ENCODE measurements around the gene GOSR2.

GRCh38 chr17:46972346-46972745 is 49.4 kb downstream of the GOSR2 start:
- TF ChIP-seq CTCF (IDR thresholded peaks at IDR 0.05; ENCODE audit: poor library complexity, severe bottlenecking): no peak
- no peak for TF ChIP-seq POLR2AphosphoS5 (IDR thresholded peaks at IDR 0.05)
- TF ChIP-seq EP300 (conservative IDR thresholded peaks at IDR 0.05; ENCODE audit: poor library complexity, severe bottlenecking): no peak
- TF ChIP-seq EZH2 (IDR thresholded peaks at IDR 0.05; ENCODE audit: borderline replicate concordance, insufficient read depth, low read length, poor library complexity, severe bottlenecking): no peak
- no peak for TF ChIP-seq RAD21 (conservative IDR thresholded peaks at IDR 0.05)
- no peak for TF ChIP-seq SMC3 (conservative IDR thresholded peaks at IDR 0.05; ENCODE audit: poor library complexity)
- TF ChIP-seq MXI1 (conservative IDR thresholded peaks at IDR 0.05; ENCODE audit: poor library complexity, severe bottlenecking): no peak

All from neural cell (in vitro differentiated cells).